Neural cell (in vitro differentiated cells): ENCODE results near the gene MORC3. TPM values are rescaled to one million over a fixed set of nuclear protein-coding genes. Genes with fewer than 3 reads are reported as not detected.
"Not testable (repeated sequence)": the region's sequence is repeated elsewhere in the genome, so short reads cannot be mapped to it uniquely, and the experiment has no call there.

Experiments
- H2AFZ ChIP-seq: fragments of 200-600, 300-800 bp; sonication (generic), shearing (Covaris generic); 2 replicates; pipeline ENCODE4 v1.6.0; 2014; ENCODE audit warnings: low read depth, mild to moderate bottlenecking, antibody characterized with exemption, low read length, moderate library complexity
- H3F3A ChIP-seq: fragments of 200-600 bp; shearing (Covaris generic); 2 replicates; pipeline ENCODE4 v1.6.1; 2016; ENCODE audit warnings: mild to moderate bottlenecking, moderate library complexity, mixed read lengths, antibody characterized with exemption, low read length; ENCODE audit not compliant: insufficient read depth, poor library complexity, severe bottlenecking
- H3K27ac ChIP-seq: fragments of 200-600, 300-800 bp; sonication (generic), shearing (Covaris generic); 2 replicates; pipeline ENCODE4 v1.5.1; 2014; ENCODE audit warnings: mild to moderate bottlenecking, low read length, moderate library complexity
- H3K27me3 ChIP-seq: fragments of 300-800, 200-600 bp; sonication (generic), shearing (Covaris generic); 2 replicates; pipeline ENCODE4 v1.6.0; 2014; ENCODE audit warnings: mild to moderate bottlenecking, low read depth, low read length, moderate library complexity; ENCODE audit not compliant: insufficient read depth
- H3K36me3 ChIP-seq: fragments of 300-800, 200-600 bp; sonication (generic), shearing (Covaris generic); 2 replicates; pipeline ENCODE4 v1.5.1; 2014; ENCODE audit warnings: mild to moderate bottlenecking, antibody characterized with exemption, low read length, moderate library complexity; ENCODE audit not compliant: insufficient read depth
- H3K4me2 ChIP-seq: fragments of 300-800, 200-600 bp; sonication (generic), shearing (Covaris generic); 2 replicates; pipeline ENCODE4 v1.6.0; 2014; ENCODE audit warnings: mild to moderate bottlenecking, low read length
- H3K4me3 ChIP-seq: fragments of 300-800, 200-600 bp; sonication (generic), shearing (Covaris generic); 2 replicates; pipeline ENCODE4 v1.5.1; 2014; ENCODE audit warnings: mild to moderate bottlenecking, low read length, moderate library complexity
- H3K79me2 ChIP-seq: fragments of 200-600 bp; shearing (Covaris generic); replicated peaks from 2 replicates; pipeline ENCODE4 v1.6.0; 2014; ENCODE audit warnings: mild to moderate bottlenecking, low read length, moderate library complexity; ENCODE audit not compliant: insufficient read depth
- H3K9ac ChIP-seq: fragments of 300-800, 200-600 bp; sonication (generic), shearing (Covaris generic); 2 replicates; pipeline ENCODE4 v1.6.1; 2016; ENCODE audit warnings: mild to moderate bottlenecking, low read length, mixed read lengths
- H3K9me2 ChIP-seq: fragments of 200-600 bp; shearing (Covaris generic); 2 replicates; pipeline ENCODE4 v1.6.1; 2016; ENCODE audit warnings: mild to moderate bottlenecking, low read length, mixed read lengths; ENCODE audit not compliant: insufficient read depth
- H3K9me3 ChIP-seq: fragments of 200-600, 300-800 bp; sonication (generic), shearing (Covaris generic); 2 replicates; pipeline ENCODE4 v1.6.1; 2016; ENCODE audit warnings: mild to moderate bottlenecking, mixed run types, low read length, moderate library complexity, mixed read lengths
- H4K20me1 ChIP-seq: fragments of 200-600 bp; shearing (Covaris generic); 2 replicates; pipeline ENCODE4 v1.6.1; 2016; ENCODE audit warnings: mild to moderate bottlenecking, mixed run types; ENCODE audit not compliant: insufficient read depth
- EP300 ChIP-seq: fragments of 450-650 bp; conservative IDR thresholded peaks from 2 replicates; pipeline ENCODE4 v1.6.1; 2014; ENCODE audit warnings: antibody characterized with exemption, mild to moderate bottlenecking, moderate library complexity; ENCODE audit not compliant: poor library complexity, severe bottlenecking
- EZH2 ChIP-seq: fragments of 200-600, 300-800 bp; shearing (Covaris generic), sonication (generic); IDR thresholded peaks from 2 replicates; pipeline ENCODE4 v1.6.1; 2014; ENCODE audit warnings: antibody characterized with exemption, low read length, borderline replicate concordance, mild to moderate bottlenecking; ENCODE audit not compliant: insufficient read depth, poor library complexity, severe bottlenecking
- MXI1 ChIP-seq: fragments of 450-650 bp; conservative IDR thresholded peaks from 2 replicates; pipeline ENCODE4 v1.6.1; 2014; ENCODE audit warnings: antibody characterized with exemption, mild to moderate bottlenecking; ENCODE audit not compliant: poor library complexity, severe bottlenecking
- POLR2AphosphoS5 ChIP-seq: IDR thresholded peaks from 2 replicates; pipeline ENCODE4 v1.6.1; 2012
- RAD21 ChIP-seq: fragments of 450-650 bp; conservative IDR thresholded peaks from 2 replicates; pipeline ENCODE4 v1.6.1; 2014; ENCODE audit warnings: antibody characterized with exemption, mild to moderate bottlenecking, moderate library complexity
- SMC3 ChIP-seq: fragments of 450-650 bp; conservative IDR thresholded peaks from 2 replicates; pipeline ENCODE4 v1.6.1; 2014; ENCODE audit warnings: antibody characterized with exemption, mild to moderate bottlenecking, moderate library complexity; ENCODE audit not compliant: poor library complexity
- TAF1 ChIP-seq: IDR thresholded peaks from 2 replicates; pipeline ENCODE4 v1.6.1; 2012; ENCODE audit warnings: low read depth
- polyA plus RNA-seq: library from polyadenylated mRNA; depleted of rRNA; stranded (reverse); fragments of >200 nt; gene quantifications from 2 replicates; pipeline ENCODE4 v1.2.3, GENCODE V29; 2014
- TF ChIP-seq, protein P1 (sequence below): IDR thresholded peaks from 2 replicates; pipeline ENCODE4 v1.6.1; 2012; ENCODE audit warnings: borderline replicate concordance
- TF ChIP-seq, protein P2 (sequence below): fragments of 450-650 bp; IDR thresholded peaks from 2 replicates; pipeline ENCODE4 v1.5.1; 2014; ENCODE audit warnings: antibody characterized with exemption, mild to moderate bottlenecking, moderate library complexity; ENCODE audit not compliant: poor library complexity, severe bottlenecking

MORC3 gene
- polyA plus RNA-seq, 1 donor from 2014 or later: 65.4 TPM

DNA sequence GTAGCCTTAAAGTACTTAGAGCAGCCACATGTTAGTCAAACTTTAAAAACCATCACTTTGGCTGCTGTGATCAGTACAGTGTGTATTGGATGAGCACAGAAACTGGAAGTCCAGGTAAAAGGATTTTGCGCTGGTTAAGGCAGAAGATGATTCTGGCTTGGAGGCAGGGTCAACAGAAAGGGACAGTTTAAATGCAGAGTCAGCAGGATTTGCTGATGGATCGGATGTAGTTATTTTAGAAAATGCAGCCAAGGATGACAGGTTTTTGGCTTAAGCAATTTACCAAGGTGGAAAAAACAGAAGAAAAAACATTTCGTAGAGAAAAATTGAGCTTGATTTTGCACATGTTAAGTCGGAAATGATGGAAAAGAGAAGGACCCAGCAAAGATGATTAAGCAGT, 45.9 kb upstream of the MORC3 start:
- H2AFZ ChIP-seq: no peak overlapping the region
- no peak overlapping the region for H3K27ac ChIP-seq
- TF ChIP-seq SMC3 (no peak), POLR2AphosphoS5 (no peak), RAD21 (no peak), EP300 (no peak), EZH2 (no peak), MXI1 (no peak), TAF1 (no peak)
- TF ChIP-seq, protein P1, sequence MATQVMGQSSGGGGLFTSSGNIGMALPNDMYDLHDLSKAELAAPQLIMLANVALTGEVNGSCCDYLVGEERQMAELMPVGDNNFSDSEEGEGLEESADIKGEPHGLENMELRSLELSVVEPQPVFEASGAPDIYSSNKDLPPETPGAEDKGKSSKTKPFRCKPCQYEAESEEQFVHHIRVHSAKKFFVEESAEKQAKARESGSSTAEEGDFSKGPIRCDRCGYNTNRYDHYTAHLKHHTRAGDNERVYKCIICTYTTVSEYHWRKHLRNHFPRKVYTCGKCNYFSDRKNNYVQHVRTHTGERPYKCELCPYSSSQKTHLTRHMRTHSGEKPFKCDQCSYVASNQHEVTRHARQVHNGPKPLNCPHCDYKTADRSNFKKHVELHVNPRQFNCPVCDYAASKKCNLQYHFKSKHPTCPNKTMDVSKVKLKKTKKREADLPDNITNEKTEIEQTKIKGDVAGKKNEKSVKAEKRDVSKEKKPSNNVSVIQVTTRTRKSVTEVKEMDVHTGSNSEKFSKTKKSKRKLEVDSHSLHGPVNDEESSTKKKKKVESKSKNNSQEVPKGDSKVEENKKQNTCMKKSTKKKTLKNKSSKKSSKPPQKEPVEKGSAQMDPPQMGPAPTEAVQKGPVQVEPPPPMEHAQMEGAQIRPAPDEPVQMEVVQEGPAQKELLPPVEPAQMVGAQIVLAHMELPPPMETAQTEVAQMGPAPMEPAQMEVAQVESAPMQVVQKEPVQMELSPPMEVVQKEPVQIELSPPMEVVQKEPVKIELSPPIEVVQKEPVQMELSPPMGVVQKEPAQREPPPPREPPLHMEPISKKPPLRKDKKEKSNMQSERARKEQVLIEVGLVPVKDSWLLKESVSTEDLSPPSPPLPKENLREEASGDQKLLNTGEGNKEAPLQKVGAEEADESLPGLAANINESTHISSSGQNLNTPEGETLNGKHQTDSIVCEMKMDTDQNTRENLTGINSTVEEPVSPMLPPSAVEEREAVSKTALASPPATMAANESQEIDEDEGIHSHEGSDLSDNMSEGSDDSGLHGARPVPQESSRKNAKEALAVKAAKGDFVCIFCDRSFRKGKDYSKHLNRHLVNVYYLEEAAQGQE: no peak
- TF ChIP-seq, protein P2, sequence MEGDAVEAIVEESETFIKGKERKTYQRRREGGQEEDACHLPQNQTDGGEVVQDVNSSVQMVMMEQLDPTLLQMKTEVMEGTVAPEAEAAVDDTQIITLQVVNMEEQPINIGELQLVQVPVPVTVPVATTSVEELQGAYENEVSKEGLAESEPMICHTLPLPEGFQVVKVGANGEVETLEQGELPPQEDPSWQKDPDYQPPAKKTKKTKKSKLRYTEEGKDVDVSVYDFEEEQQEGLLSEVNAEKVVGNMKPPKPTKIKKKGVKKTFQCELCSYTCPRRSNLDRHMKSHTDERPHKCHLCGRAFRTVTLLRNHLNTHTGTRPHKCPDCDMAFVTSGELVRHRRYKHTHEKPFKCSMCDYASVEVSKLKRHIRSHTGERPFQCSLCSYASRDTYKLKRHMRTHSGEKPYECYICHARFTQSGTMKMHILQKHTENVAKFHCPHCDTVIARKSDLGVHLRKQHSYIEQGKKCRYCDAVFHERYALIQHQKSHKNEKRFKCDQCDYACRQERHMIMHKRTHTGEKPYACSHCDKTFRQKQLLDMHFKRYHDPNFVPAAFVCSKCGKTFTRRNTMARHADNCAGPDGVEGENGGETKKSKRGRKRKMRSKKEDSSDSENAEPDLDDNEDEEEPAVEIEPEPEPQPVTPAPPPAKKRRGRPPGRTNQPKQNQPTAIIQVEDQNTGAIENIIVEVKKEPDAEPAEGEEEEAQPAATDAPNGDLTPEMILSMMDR: no peak
- no peaks in the 10 kb centered on the region for H3K27me3 ChIP-seq
- H4K20me1 ChIP-seq: no peaks in the 10 kb centered on the region
- no peaks in the 10 kb centered on the region for H3K9me3 ChIP-seq
- H3K9ac ChIP-seq: no peak overlapping the region
- no peaks in the 10 kb centered on the region for H3K79me2 ChIP-seq
- H3K36me3 ChIP-seq: no peaks in the 10 kb centered on the region
- no peaks in the 10 kb centered on the region for H3F3A ChIP-seq
- H3K4me2 ChIP-seq: no peak overlapping the region
- no peak overlapping the region for H3K4me3 ChIP-seq
- H3K9me2 ChIP-seq: no peaks in the 10 kb centered on the region

DNA sequence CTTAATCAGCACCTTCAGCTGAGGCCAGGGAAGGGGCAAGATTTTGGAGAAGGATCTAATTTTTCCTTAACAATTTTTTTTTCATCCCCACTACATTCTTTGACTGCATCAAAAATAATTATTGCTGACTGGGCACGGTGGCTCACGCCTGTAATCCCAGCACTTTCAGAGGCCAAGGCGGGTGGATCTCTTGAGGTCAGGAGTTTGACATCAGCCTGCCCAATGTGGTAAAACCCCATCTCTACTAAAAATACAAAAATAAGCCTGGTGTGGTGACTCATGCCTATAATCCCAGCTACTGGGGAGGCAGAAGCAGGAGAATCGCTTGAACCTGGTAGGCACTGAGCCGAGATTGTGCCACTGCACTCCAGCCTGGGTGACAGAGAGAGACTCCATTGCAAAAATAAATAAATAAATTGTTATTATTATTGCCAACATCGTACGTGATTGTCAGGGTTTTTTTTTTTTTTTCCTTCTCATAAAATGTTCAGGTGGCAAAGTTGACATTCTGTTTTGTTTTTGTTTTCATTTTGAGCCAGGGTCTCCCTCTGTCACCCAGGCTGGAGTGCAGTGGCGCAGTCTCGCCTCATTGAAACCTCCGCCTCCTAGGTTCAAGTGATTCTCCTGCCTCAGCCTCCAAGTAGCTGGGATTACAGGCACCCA, 37.3 kb upstream of the MORC3 start:
- no peak overlapping the region for H3K4me3 ChIP-seq
- H3K9ac ChIP-seq: no peak overlapping the region
- H3K79me2 ChIP-seq: no peaks in the 10 kb centered on the region
- no peaks in the 10 kb centered on the region for H4K20me1 ChIP-seq
- no peaks in the 10 kb centered on the region for H3K9me3 ChIP-seq
- H3F3A ChIP-seq: no peaks in the 10 kb centered on the region
- no peak overlapping the region for H3K27ac ChIP-seq
- TF ChIP-seq POLR2AphosphoS5 (no peak), RAD21 (no peak), SMC3 (no peak), EZH2 (no peak), EP300 (no peak), TAF1 (no peak), MXI1 (no peak)
- TF ChIP-seq, protein P1: no peak
- TF ChIP-seq, protein P2: no peak
- H3K4me2 ChIP-seq: no peak overlapping the region
- H3K27me3 ChIP-seq: no peaks in the 10 kb centered on the region
- no peak overlapping the region for H2AFZ ChIP-seq
- peaks cover 5% of the 10 kb centered on the region for H3K36me3 ChIP-seq
- no peaks in the 10 kb centered on the region for H3K9me2 ChIP-seq

DNA sequence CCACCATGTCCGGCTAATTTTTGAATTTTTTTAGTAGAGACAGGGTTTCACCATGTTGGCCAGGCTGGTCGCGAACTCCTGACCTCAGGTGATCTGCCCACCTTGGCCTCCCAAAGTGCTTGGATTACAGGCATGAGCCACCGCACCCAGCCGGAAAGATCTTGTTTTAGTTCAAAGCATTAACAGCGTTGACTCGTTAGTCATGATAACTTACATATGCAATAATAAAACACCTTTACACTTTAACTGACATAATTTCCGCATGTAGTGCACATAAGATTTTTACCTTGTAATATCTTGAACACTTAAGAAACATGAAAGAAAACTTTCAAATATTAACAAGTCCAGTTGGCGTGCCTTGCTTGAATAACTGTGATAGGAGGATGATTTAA, 36.8 kb upstream of the MORC3 start:
- H3K9me3 ChIP-seq, H4K20me1 ChIP-seq, H3K4me3 ChIP-seq, H3K9me2 ChIP-seq, H3K36me3 ChIP-seq, H2AFZ ChIP-seq, H3F3A ChIP-seq, H3K79me2 ChIP-seq, H3K4me2 ChIP-seq, H3K9ac ChIP-seq, H3K27ac ChIP-seq, H3K27me3 ChIP-seq: not testable (repeated sequence)
